ENCODE data around the gene CUX1.
"Not testable (repeated sequence)": the region's sequence is repeated elsewhere in the genome, so short reads cannot be mapped to it uniquely, and the experiment has no call there.

CUX1 gene

DNA sequence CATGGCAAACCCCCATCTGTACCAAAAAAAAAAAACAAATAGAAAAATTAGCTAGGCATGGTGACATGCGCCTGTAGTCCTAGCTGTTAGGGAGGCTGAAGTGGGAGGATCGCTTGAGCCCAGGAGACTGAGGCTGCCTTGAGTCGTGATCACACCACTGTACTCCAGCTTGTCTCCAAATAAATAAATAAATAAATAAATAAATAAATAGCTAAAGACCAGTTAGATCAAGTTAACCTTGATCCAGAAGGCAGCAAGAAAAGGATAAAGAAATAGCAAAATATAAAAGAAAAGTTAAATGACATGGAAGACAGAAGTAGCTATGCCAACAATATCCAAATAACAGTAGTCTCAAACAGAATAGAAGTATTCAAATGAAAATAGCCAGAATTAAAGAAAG lies 337.0 kb downstream of the CUX1 start:
- DNase-seq: no peak

DNA sequence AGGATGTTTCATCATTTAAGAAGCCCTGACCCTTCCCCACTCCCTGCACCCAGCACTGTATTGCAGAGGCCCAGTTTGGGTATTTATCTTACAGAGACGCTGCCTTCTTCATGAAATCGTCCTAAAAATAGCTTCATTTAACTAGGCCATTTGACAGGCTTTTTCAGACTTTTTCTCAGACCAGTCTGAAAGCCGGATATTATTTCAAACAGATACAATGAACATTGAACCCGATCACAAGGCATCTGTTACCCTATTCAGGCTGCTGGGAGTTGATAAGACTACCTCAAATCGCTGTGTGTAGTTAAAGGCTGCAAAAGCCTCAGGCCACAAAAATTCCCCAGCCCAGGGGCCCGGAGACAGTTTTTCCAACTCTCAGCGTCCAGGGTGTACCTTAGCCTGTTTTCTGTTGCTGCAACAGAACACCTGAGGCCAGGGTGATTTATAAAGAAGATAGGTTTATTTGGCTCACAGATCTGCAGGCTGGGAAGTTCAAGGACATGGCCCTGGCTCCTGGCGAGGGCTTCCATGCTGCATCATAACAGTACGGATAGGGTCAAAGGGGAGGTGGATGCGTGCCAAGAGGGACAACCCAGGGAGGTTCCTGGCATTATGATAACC lies 338.5 kb downstream of the CUX1 start:
- DNase-seq: no peak

DNA sequence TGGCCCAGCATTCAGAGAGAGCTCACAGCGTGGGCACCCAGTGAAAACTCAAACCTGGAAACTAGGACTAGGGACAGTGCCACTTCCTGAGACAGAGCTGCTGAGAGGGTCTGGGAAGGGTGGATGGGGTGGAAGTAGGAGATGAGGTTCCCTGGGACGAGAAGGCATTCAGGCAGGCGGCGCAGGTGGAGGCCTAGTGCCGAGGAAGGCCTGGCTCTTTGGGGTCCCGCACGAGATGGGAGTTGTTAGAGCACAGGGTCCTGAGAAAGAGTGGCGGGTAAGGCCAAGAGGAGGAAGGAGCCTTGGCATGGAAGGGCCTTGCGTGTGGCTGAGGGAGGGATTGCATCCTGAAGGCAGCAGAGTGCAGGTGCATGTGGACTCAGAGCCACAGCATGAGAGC lies 339.4 kb downstream of the CUX1 start:
- DNase-seq: no peak

DNA sequence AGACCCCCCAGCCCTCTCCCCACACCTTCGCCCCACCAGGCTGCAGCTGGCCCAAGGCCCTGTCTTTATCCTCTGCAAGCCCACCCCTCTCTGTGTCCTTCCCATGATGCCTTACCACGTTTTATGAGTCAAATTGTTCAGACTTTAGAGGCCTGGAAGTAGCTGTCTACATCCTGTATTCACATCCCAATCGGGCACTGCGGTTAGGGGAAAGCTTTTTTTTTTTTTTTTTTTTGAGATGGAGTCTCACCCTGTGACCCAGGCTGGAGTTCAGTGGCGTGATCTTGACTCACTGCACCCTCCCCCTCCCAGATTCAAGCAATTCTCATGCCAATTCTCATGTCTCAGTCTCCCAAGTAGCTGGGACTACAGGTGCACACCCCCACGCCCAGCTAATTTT lies 347.7 kb downstream of the CUX1 start:
- no peak for DNase-seq

DNA sequence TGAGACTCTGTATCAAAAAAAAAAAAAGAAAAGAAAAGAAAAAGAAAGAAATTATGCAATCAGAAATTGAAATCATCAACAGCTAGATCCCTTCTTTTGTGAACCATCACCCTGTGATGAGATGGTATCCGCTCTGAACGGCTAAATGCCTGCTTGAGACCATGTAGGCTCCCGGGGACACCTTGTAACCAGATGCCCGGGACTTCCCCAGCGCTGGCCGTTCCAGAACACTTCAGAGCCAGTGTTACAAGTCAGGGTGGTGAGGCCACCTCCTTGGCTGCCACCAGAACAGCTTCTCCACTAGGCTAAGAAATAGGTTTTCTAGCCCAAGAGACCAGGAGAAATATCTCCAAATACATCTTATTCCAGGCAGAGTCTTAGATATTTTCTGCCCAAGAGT lies 349.8 kb downstream of the CUX1 start:
- no peak for DNase-seq

DNA sequence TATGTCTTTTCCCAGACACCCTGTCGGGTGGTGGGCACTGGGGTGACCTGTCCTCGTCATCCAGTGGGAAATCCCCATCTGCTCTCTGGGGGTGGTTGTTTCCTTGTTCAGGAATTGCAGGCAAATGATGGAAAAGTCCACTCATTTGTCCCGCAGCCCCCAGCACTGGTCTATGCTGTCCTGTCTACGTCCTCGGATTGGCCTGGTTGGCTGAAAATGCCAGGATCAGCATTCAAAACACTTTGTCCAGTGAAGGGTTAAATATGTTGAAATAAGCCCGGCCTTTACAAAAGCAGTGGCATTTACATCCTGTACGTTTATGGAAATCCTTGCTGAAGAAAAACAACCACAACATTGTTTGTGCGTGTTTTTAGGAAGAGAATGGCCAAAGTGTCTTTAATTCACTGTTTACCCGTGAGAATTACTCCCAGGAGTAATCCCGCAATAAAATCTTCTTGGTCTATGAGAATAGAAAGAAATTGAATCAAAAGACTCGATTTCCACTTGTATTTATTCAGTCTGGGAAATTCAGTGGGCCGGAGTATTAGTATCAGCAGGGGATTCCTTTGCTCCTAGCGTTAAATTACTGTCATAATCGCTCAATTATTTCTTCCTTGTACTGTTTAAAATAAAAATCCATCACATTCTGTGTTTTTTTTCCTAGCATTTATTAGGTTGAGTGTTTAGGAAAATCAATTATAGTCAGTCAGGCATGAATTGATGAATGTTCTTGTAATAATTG lies 352.4 kb downstream of the CUX1 start:
- DNase-seq: no peak

DNA sequence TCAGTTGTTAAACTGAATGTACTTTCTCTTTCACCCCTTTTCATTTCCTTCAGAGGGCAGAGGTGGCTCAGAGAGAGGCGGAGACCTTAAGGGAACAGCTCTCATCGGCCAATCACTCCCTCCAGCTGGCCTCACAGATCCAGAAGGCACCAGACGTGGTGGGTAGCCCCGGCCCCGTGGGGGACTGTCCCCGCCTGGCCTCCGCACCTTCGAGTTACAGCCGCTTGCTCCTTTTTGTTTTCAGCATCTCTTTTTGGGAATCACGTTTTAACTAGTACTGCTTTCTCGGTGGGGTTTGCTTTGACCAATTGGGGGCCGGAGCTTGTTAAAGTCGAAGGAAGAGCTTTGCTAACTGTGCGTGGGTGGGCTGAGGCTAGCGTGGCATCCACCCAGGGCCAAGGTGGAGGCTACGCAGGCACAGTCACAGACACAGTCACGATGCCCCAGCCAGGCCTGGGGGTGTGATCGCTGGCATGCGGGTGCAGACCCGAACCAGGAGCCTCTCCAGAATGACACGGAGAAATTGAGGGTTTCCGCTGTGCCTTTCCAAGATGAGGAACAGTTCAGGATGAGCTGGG lies 353.1 kb downstream of the CUX1 start:
- no peak for DNase-seq

DNA sequence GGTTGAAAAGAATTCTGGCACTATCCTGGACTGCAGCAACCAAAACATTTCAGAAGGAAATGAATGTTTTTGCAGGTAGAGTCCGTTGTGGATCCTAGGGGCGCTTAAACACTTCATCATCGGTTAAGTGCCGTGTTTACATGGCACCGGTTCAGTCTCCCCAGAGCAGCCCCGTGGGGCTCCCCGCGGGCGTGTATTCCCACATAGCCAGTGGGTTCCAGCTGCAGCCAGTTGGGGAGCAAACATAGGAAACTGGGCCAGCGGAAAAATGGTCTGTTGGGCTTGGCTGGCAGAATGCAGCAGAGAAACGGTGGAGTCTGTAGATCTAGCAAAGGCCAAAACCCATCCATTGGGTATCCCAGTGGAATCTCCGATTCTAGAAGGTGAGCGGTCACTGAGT lies 356.2 kb downstream of the CUX1 start:
- DNase-seq: no peak

DNA sequence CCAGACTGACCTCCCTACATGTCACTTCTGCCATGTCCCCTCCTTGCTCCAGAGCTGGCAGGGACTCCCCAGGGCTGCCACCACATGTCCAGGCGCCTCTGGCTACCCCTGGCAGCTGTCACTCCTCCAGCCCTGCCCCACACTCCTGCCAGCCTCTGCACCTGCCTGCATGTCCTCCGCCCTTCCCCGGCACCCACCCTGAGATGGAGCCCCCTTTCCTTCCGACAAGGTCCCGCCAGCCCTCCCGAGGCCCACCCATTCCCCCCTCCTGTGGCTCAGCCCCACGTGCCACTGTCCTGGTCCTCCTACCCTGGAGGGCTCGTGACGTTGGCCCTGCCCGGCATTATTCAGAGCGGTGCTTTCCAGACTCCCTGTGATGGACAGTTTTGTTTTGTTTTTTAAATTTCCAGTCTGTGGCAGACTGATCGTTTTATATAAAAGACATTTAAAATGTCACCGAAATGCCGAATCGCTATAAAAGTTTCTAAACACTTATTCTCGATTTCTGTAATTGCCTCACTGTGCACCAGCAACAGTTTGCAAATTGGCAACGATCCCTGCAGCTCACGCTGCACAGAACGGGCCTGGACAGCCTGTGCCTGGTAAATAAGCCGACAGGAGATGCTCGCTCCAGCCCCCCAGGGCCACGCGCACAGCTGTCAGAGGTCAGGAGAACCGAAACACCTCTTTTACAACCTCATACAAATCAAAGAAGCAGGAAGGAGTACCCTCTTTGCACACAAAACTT lies 358.2 kb downstream of the CUX1 start:
- no peak for DNase-seq

DNA sequence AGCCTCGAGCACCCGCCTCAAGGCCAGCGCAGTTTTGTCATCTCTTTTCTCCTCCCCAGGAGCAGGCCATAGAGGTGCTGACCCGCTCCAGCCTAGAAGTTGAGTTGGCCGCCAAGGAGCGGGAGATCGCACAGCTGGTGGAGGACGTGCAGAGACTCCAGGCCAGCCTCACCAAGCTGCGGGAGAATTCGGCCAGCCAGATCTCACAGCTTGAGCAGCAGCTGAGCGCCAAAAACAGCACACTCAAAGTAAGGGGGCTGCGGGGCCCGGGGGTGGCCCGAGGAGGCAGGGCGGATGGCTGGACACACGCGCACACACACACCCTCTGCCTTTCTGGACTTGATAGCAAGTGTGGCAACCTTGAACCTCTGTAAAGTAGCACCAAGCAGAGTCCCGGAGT lies 361.0 kb downstream of the CUX1 start:
- no peak for DNase-seq

DNA sequence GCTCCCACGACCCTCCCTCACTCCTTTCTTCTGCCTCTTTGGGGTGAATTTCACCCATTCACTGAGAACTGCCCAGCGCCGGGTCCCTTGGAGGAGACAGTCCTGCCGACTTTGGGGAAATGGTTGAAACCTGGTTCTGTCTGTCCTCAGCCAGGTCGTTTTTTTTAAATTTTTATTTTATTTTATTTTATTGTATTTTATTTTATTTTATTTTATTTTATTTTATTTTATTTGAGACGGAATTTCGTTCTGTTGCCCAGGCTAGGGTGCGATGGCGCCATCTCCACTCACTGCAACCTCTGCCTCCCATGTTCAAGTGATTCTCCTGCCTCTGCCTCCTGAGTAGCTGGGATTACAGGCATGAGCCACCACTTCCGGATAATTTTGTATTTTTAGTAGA lies 363.3 kb downstream of the CUX1 start:
- no peak for DNase-seq

DNA sequence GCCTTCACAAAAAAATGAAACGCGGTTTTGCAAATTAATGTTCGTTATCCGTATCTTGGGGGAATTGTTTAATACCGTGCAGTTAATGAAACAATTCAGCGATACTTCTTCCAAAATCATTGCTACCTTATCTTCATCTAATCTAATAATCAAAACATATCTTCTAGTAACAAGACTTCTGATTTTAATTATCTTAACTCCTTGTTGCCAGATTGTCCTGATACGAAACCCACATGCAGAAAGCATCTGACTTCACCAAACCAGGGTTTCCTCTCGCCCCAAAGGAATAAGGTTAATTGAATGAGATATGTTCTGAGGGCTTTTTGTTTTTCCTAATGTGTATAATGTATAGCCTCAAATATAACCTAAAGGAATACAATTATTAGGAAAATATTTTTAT lies 364.1 kb downstream of the CUX1 start:
- DNase-seq: no peak

DNA sequence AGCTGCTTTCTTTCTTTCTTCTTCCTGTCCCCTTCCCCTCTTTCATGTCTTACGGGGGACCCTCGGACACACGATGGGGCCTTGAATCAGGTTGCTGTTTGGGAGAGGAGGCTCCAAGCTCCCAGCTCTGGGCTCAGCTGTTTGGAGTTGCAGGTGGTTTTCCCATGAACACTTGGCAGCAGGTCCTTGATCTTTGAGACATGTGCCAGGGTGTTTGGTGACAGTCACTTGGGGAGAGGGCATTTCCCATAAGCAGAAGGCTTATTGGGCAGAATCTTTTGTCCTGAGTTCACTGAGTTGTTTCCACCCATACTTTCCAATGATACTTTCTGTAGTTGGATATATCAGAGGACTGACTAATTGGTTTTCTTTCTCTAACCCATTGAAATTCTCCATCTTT lies 364.6 kb downstream of the CUX1 start:
- DNase-seq: no peak

DNA sequence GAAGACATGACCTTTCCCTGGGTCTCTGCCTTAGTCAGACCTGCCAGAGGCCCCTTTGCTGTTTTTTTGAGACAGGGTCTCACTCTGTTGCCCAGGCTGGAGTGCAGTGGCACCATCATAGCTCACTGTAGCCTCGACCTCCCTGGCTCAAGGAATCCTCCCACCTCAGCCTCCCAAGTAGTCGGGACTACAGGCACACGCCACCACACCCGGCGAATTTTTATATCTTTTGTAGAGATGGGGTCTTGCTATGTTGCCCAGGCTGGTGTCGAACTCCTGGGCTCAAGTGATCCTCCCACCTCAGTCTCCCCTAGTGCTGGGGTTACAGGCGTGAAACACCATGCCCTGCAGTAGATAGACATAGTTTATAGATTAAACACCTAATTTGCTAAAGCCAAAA lies 366.4 kb downstream of the CUX1 start:
- not testable (repeated sequence) for DNase-seq

DNA sequence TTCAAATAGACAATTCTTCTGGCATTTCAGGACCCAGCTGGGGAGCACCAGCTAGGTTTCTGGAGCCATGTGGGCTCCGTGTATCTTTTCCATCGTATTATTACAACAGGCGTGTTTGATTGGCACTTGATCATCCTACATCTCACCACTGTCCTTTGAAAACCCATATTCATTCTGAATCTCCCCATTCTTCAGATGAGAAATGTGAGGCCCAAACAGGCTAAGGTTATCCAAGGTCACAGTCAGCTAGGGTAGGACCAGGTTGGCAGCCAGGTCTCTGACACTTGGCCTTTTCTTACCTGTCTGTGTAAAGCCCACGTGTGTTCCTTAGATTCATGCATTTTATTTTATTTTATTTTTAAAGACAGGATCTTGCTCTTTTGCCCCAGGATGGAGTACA lies 366.9 kb downstream of the CUX1 start:
- no peak for DNase-seq

DNA sequence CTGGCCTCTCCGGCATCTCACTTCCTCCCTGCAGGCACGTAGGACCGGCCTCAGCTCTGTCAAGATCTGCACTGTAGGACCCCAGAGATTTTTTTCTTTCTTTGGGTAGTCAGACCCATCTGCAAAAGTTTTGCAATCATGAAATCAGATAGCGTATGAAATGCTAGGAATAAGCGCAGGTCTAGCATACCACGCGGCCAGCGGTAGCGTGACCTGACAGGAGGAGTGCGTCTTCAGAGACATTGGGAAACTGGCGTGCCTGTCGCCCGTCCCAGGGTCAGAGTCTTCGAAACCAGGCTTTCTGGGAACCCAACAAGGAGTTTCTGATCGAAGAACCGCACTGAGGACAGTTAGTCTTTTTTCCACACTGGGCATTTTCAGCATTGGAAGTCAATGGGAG lies 368.4 kb downstream of the CUX1 start:
- DNase-seq: no peak

DNA sequence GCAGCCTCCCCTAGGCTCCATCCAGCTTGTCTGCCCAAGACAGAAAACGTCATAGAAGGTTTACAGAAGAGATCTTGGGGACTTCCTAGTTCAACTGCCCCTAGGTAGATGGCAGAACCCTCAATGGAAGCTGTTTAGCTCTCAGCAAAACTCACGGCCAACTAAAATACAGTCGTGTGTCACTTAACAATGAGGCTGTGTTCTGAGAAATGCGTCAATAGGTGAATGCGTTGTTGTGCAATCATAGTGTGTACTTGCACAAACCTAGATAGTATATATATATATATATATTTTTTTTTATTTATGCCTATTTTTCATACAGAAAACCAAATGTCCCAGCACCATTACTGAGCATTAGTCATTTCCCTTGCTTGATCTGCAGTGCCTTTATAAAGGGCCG lies 368.9 kb downstream of the CUX1 start:
- DNase-seq: no peak

DNA sequence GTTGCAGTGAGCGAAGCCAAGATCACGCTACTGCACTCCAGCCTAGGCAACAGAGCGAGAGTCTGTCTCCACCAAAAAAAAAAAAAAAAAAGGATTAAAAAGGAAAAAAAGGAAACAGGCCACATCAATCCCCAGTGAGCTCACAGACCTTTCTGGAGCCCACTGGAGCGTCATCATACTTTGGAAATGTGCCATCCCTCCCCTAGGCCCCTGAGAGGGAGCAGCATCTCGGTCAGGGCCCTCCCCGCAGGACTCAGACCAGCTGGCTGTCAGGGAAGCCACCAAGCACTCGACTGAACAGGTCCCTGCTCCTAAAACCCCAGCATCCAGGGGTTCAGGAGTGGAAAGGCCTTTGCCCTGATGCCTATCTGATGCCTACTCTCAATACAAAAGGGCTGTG lies 371.3 kb downstream of the CUX1 start:
- DNase-seq: no peak

DNA sequence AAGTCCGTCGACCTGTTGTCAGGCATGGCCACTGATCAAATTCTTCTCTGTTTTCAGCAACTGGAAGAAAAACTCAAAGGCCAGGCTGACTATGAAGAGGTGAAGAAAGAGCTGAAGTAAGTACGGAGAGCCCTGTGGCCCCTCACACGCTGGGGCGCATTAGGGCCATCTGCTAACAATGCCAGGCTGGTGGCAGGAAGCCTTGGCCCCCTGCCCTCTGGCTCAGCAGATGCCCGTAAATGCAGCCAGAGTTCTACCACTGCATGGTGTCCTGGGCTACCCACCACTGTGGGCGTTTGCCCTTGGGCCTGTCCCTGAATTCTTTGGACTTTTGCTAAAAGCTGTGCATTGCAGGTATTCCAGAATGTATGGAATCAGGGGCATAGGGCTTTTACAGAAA lies 372.3 kb downstream of the CUX1 start:
- DNase-seq: no peak

DNA sequence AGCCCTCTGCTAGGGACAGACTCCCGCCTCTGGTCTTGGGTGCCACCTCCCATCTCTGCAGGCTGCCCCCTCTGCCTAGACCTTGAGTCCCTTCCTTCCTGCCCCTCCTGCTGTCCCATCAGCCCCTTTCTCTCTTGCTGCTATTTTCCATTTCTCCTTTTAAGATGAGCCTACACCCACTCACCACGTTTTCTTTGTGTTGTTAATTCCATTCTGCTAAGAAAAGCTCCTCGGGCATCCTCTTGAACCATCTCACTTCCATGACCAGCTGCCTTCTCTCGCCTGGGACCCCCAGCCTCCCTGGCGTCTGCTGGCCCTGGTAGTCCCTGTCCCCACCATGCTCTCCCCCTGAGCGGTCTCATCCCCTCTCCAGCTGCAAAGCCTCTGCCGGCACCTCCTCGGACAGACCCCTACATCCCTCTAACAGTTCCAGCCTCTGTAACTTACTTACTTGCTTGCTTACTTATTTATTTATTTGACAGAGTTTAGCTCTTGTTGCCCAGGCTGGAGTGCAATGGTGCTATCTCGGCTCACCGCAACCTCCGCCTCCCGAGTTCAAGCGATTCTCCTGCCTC lies 373.4 kb downstream of the CUX1 start:
- DNase-seq: no peak

DNA sequence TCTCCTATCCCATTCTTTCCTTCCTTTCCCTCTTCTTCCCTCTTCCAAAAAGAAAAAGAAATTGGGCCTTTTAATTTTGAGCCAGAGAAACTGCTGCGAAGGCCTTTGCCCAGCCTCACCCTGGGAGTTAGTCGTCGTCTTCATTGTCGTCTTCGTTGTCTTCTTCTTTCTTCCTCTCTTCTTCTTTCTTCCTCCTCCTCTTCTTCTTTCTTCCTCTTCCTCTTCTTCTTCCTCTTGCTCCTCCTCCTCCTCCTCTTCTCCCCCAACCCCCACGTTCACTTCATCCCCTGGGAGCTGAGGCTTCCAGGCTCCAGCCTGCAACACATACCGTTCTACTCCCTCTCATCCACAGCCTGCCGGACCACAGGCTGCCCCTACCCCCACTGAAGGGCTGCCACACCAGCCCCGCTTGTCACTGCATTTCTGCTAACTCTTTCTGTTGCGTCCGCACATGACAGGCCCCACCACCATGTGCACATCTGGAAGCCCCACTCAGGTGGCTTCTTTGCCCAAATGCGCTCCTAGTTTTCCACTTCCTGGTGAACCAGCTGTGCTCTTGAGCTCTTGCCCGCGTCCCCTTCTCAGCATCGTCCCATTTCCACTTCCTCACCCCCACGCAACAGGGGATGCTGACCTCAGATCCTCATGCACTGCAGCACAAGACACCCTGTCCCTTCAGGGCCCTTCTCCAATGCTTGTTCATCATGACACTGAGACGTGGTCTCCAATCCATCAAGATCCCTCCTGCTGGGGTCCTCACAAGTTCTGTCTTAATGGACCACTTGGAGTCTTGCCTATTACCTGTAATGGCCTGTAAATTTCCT lies 374.3 kb downstream of the CUX1 start:
- DNase-seq: no peak

DNA sequence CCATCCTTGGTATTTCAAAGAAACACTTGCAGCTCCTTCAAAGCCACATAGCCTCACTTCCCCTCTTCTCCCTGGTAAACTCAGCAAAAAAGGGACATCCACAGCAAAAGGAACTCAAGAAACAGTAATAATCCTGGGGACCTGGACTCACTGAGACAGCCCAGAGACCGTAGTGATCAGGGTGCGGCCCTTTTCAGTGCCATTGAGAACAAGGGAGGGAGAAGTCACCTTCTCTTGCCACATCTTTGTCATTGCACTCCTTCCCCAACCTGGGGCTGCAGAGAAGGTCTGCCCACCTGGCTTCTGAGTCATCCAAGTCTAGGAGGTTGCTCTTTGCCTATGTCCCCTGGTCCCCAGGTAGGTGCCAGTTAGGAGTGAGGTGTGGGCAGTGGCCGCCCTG lies 375.4 kb downstream of the CUX1 start:
- no peak for DNase-seq

DNA sequence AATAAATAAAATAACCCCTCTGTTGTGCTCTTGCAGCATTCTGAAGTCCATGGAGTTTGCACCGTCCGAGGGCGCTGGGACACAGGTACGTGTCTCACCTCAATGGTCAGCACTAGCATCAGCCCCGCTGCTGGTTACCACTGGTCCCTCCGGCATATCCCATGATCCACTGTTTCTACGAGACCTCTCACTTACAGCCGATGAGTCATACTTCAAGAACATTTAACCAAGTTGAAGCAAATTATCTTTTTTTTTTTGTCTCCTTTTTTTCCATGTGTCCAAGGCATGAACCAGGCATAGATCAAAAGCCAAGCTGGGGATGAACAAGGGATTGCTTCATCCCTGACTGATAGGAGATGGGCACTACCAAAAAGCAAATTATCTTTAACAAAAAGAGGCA lies 376.4 kb downstream of the CUX1 start:
- DNase-seq: no peak
